ENCODE data around the gene FBXO27.

- TF ChIP-seq ZNF384 (IDR thresholded peaks at IDR 0.05) = no peak
- no peak for TF ChIP-seq NFRKB (IDR thresholded peaks at IDR 0.05)
- no peak for TF ChIP-seq BHLHE40 (IDR thresholded peaks at IDR 0.05; ENCODE audit: borderline replicate concordance)
- TF ChIP-seq FOXK2 (IDR thresholded peaks at IDR 0.05) = no peak
- no peak for TF ChIP-seq FOXM1 (IDR thresholded peaks at IDR 0.05; ENCODE audit: borderline replicate concordance)
- TF ChIP-seq ELF4 (IDR thresholded peaks at IDR 0.05) = no peak
These were observed 48.1 kb upstream of the FBXO27 start for GRCh38 chr19:39080431-39080830.
